Brain microvascular endothelial cell (primary cell): Measurements from ENCODE around the gene SULT1A1.

ENCODE experiments used
- DNase-seq: peaks from one replicate; pipeline ENCODE4 v3.0.0-alpha.2; 2020
- H3K27ac ChIP-seq: fragments of 250-450 bp; sonication (Bioruptor Pico); 2 replicates; pipeline ENCODE4 v1.5.1; 2020; ENCODE audit warnings: mild to moderate bottlenecking, moderate library complexity
- H3K27me3 ChIP-seq: fragments of 250-450 bp; sonication (Bioruptor Pico); replicated peaks from 2 replicates; pipeline ENCODE4 v1.5.1; 2020; ENCODE audit warnings: mild to moderate bottlenecking
- H3K36me3 ChIP-seq: fragments of 250-450 bp; sonication (Bioruptor Pico); replicated peaks from 2 replicates; pipeline ENCODE4 v1.5.1; 2020; ENCODE audit warnings: mild to moderate bottlenecking
- H3K4me3 ChIP-seq: 2 replicates; pipeline ENCODE4 v1.5.1; 2011; ENCODE audit warnings: low read depth, mild to moderate bottlenecking, control low read depth, low read length, moderate library complexity
- CTCF ChIP-seq: IDR thresholded peaks from 2 replicates; pipeline ENCODE4 v1.5.1; 2011; ENCODE audit warnings: low read depth, mild to moderate bottlenecking, moderate library complexity, low read length, control low read depth, inconsistent platforms; ENCODE audit errors: missing control alignments
- in situ Hi-C: cut with HindIII; loops from 2 replicates; pipeline ENCODE4 v1.10.0; 2017; ENCODE audit warnings: low sequenced_read_pairs, low pct_ligation_motif_present

Gene SULT1A1

GRCh38 chr16:28562199-28562598 lies 47.6 kb downstream of the SULT1A1 start:
- Histone ChIP-seq H3K4me3 (no peak overlapping the region), H3K36me3 (no peaks in the 10 kb centered on the region), H3K27me3 (no peaks in the 10 kb centered on the region), H3K27ac (no peak overlapping the region)
- no peak for TF ChIP-seq CTCF
- DNase-seq = no peak
- in situ Hi-C loops = no loop called here

DNA sequence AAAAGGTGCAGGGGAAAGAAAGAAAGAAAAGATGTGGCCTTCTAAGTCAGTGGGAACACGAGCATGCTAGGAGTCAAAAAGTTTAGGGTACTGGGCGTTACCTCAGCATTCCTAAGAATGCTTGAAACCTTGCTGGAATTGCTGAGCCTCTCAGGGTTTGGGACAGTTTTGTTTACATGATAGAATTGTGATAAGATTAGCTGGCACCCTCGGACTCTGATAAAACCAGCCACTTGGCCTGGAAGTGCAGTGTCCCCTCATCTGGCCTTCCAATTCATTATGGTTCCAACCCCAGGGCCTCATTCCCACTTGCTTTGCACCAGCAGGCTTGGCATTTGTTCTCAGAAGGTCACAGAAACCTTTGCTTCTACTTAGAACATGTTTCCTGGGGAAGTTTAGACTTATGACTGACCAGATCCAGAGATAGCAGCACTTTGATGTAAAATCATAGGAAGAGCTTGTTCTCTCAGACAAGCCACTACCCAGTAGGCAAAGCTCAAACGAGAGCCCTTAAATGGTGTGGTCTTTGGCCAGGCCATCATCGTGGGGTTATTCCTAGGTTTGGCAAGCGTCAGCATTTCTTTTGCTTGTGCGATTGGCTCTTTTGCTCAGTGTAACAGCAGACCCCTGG lies 48.2 kb downstream of the SULT1A1 start:
- no peak for TF ChIP-seq CTCF
- Histone ChIP-seq H3K27me3 (no peaks in the 10 kb centered on the region), H3K4me3 (no peak overlapping the region), H3K36me3 (no peaks in the 10 kb centered on the region), H3K27ac (no peak overlapping the region)
- DNase-seq = no peak
- in situ Hi-C loops = no loop called here

DNA sequence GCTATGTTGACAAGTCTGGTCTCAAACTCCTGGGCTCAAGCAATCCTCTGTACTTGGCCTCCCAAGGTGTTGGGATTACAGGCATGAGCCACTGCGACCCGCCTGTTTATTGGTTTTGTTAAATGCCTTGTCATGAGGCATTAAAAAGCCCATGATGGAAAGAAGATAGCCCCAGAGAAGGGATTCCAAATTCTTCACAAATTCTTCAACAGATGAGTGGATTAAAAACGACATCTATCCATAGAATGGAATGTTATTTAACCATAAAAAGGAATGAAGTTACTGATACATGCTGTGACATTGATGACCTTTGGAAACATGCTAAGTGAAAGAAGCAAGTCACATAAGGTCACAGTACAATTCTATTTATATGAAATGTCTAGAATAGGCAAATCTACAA lies 51.4 kb downstream of the SULT1A1 start:
- Histone ChIP-seq H3K27me3 (no peaks in the 10 kb centered on the region), H3K27ac (no peak overlapping the region), H3K4me3 (no peak overlapping the region), H3K36me3 (no peaks in the 10 kb centered on the region)
- in situ Hi-C loops = no loop called here
- TF ChIP-seq CTCF = no peak
- DNase-seq = no peak

GRCh38 chr16:28556914-28557320 lies 52.9 kb downstream of the SULT1A1 start:
- in situ Hi-C loops = no loop called here
- TF ChIP-seq CTCF = no peak
- DNase-seq = no peak

DNA sequence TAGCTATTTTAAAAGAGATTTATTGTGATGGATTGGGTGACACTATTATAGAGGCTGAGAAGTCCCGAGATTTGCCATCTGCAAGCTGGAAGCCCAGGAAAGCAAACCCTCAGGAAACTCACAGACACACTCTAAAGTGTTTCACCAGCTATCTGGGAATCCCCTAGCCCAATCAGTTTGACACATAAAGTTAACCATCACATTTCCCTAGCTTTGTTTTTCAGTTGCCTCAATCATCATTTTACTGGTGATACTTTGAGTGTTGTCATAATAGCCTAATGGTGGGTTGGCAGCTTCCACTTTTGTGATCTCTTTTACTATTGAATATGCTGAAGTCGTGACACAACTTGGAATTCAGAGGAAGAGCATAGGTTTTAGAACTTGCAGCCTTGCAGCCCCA lies 54.3 kb downstream of the SULT1A1 start:
- Histone ChIP-seq H3K27ac (no peak overlapping the region), H3K27me3 (no peaks in the 10 kb centered on the region), H3K36me3 (no peaks in the 10 kb centered on the region), H3K4me3 (no peak overlapping the region)
- TF ChIP-seq CTCF = no peak
- DNase-seq = no peak
- in situ Hi-C loops = no loop called here

More at GRCh38 chr16:28556914-28557320, 52.9 kb downstream of the SULT1A1 start:
- Histone ChIP-seq H3K4me3 (no peak overlapping the region), H3K27me3 (no peaks in the 10 kb centered on the region), H3K36me3 (no peaks in the 10 kb centered on the region), H3K27ac (no peak overlapping the region)
